ELF-1 (cell line): ENCODE results near the gene GHSR.

Source experiments
- DNase-seq: peaks from one replicate; pipeline ENCODE4 v3.0.0-alpha.2; 2016; ENCODE audit warnings: low read depth, low spot score

The GHSR gene, protein sequence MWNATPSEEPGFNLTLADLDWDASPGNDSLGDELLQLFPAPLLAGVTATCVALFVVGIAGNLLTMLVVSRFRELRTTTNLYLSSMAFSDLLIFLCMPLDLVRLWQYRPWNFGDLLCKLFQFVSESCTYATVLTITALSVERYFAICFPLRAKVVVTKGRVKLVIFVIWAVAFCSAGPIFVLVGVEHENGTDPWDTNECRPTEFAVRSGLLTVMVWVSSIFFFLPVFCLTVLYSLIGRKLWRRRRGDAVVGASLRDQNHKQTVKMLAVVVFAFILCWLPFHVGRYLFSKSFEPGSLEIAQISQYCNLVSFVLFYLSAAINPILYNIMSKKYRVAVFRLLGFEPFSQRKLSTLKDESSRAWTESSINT

DNA sequence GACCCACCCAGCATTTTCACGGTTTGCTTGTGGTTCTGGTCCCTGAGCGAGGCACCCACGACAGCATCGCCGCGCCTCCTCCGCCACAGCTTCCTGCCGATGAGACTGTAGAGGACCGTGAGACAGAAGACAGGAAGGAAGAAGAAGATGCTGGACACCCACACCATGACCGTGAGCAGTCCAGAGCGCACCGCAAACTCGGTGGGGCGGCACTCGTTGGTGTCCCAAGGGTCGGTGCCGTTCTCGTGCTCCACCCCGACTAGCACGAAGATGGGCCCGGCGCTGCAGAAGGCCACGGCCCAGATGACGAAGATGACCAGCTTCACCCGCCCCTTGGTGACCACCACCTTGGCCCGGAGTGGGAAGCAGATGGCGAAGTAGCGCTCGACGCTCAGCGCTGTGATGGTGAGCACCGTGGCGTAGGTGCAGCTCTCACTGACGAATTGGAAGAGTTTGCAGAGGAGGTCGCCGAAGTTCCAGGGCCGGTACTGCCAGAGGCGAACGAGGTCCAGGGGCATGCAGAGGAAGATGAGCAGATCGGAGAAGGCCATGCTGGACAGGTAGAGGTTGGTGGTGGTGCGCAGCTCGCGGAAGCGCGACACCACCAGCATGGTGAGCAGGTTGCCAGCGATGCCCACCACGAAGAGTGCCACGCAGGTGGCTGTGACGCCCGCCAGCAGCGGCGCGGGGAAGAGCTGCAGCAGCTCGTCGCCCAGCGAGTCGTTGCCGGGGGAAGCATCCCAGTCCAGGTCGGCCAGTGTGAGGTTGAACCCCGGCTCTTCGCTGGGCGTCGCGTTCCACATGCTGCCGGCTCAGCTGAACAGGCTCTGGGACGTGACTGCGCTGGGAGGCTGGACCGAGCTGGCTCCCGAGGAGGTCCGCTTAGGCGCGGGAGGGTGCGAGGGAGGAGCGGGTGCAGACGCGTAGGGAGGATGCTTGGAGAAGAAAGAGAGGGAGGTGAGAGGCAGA lies at the start of gene GHSR:
GHSR (minus strand) TSS at position 846 of the 969 bp plus-strand sequence; CDS start at position 803, 43 bp downstream.
- DNase-seq, result peak; percentile 8

DNA sequence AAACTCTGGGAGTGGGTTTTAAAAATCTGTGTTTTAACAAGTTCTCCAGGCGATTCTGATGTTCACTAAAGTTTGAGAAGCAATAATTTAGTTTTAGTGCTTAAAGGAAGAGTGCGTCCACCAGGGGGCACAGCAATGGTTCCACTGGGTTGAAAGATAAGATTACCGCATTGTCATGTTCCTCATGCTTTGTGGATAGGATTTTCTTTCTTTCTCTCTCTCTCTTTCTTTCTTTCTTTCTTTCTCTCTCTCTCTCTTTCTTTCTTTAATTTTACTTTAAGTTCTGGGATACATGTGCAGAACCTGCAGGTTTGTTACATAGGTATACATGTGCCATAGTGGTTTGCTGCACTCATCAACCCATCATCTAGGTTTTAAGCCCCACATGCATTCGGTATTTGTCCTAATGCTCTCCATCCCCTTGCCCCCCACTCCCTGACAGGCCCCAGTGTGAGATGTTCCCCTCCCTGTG lies 42.0 kb upstream of the GHSR start:
- peak; percentile 44 for DNase-seq

DNA sequence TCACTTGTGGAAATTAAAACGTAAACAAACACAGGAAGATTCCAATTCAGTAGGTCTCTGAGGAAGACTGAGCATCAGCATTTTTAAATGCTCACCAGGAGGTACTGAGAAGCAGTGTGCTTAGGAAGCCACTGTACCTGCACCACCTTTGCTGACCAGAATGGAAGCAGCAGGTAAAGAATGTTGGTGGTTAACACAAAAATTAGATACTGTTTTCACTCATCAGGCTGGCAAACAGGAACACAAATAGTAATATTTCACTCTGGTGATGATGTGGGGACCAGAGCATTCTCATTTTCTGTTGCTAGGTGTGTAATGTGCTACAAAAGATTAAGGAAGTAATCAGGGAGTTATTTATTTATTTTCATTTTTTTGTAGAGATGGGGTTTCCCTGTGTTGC lies 29.9 kb upstream of the GHSR start:
- DNase-seq, result no peak

DNA sequence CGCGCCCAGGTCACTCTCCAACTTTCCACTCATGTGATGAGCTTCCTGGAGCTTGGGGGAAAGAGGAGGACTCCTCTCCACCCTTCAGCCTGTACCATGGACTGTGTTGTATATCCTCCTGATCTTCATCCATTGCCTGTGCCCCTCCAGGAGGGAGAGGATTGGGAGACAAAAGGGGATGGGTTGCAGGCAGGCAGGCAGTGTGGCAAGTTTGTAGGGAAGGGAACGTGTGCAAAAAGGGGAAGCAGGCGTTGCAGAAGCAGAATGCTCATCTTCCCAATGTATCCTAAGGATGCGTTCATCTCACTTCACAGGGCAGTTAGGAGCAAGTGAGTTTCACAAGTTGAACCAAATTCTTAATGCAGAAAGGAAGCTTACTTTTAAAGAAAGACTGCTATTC lies 28.1 kb upstream of the GHSR start:
- DNase-seq, result no peak

DNA sequence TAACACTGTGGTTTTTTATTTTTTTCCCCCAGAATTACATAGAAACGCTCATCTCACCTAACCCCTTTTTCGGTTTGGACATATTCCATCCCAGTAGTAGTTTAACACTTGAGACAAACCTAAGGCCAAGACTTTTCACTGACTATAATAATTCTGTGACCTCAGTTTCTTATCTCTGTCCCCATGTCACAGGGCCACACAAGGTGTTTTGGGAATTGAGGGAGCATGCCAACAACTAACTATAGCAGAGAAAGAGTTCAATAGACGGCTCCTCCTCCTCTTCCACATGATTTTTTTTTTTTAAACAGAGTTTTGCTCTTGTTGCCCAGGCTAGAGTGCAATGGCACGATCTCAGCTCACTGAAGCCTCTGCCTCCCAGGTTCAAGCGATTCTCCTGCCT lies 27.4 kb upstream of the GHSR start:
- no peak for DNase-seq

DNA sequence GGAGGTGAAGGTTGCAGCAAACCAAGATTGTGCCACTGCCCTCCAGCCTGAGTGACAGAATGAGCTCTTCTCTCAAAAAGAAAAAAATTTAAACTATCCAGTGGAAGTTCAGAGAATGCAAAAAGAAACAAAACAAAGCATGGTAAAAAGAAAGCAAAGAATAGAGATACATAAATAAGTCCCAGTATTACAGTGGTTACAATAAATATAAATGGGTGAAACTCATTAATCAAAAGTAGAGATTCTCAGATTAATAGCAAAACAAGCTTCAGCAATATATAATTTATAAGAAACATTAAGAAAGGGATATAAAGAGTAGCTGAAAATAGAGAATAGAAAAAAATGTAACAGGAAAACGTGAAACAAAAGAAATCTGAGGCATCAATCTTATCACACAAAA lies 23.6 kb upstream of the GHSR start:
- DNase-seq, result no peak

DNA sequence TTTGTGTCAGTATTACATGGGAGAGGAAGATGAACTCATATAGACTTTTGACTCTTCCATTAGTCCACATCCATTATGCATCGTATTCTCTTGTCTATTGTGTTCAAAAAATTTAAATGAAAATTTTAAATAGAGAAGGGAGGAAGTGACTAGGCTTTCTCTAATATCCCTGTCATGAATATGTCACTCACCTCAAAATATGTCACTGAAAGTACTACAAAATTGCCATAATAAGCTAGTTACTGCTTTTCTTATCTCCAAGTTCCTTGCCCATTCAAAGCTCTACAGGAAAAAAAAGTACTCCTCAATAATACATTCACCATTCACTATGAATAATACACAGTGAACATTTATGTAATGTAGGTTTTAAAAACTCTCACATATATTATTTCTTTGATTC lies 22.3 kb upstream of the GHSR start:
- no peak for DNase-seq

DNA sequence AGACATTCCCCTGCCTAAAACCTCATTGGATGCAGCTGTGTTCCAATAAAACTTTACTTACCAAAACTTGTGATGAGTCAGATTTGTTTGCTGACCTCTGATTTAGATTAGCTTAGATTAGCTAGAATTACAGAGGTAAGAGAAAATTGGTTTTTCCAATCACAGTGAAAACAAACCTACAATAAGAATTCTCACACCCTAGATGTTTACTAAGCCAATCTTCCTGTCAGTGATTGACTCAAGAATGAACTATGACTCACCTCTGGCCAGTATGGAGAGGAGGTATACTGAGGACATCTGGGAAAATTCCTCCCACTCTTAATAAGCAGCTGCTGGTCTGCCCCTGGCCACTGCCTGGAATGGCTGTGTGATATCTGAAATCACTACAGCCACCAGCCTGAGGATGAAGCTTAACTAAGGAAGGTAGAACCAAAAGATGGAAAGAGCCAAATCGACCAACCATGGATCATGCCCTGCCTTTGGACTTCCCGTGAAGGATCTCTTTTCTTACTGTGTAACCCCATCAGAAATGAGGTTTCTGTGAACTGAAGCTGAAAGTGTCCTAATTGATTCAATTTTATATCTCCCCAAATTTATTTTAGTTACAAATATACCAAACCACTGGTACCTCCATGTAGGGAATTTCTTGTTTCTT lies 19.0 kb upstream of the GHSR start:
- DNase-seq, result peak; percentile 13

DNA sequence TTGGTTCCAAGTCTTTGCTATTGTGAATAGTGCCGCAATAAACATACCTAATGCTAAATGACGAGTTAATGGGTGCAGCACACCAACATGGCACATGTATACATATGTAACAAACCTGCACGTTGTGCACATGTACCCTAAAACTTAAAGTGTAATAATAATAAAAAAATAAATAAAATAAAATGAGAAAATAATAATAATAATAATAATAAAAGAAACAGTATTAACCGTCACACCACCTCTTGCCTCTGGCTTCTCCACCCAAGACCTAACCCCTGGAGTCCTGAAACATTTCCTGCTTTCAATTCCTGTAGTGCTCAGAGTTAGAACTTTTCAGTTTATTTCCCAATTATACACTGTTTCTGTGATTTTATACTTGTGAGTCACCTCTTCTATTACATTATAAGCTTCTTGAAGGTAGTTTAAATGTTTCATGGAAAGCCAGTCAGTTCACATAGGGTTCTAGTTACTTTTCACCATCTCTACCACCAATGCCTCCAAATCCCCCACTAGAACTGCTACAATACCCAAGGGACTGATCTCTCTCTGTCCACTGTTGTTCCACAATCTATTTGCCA lies 18.4 kb upstream of the GHSR start:
- DNase-seq, result no peak

DNA sequence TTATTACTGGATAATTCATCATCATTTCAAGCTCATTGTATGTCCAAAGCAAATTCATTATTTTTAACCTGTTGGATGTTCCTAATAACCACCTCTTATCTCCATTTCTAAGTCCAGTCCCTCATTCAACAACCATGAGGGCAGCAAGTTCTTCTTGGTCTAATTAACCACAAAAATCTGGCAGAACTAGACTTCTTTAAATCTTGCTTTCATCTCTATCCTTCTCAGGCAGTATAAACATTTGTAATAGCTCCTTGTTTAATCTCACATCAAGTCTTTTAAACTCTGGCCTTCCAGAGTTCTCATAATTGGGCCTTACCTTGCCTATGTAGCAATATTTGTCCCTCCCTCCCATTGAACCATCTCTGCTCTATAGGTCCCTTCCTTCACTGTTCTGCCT lies 17.0 kb upstream of the GHSR start:
- no peak for DNase-seq

DNA sequence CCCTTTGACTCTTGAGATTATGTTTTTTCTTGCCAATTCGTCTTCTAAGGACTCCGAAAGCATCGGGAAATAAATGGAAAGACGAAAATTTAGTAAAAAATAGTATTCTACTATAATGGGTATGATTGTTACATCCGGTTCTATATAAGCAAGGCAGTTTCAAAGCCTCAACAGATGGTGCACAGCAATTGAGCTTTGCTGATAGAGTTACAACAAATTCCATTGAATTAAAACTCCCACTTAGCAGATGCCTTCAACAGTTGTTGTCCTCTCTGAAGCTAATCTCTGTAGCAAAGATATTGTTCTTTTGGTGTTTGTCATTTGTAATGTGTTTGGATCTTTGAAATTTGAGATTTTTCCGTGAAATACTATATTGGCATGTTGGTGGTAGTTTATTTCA lies 16.1 kb upstream of the GHSR start:
- DNase-seq, result no peak

DNA sequence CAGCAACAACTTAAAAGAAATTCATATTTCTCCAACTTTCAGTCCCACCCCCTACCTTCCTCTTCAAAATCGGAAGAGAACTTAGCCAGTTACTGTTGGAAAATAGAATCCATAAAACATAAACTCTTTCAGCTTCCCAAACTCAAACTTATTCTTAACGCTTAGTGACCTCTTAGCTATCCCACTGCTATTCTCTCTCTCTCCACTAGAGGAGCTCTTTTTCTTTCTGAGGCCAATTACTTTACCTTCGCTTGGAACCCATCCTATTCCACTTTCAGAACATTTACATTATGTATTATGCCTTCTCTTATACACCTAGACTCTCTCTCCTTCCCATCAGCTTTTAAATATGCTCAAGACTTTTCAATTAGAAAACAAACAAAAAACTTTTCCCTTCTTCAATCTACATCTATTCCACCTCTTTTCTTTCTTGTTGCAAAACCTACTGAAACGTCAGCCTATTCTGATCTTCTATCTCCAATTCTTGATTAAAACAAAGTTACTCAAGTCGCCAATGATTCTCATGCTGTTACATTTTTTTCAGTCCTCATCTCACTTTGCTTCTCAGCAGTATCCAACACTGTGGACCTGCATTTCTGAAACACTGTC lies 13.4 kb upstream of the GHSR start:
- no peak for DNase-seq

DNA sequence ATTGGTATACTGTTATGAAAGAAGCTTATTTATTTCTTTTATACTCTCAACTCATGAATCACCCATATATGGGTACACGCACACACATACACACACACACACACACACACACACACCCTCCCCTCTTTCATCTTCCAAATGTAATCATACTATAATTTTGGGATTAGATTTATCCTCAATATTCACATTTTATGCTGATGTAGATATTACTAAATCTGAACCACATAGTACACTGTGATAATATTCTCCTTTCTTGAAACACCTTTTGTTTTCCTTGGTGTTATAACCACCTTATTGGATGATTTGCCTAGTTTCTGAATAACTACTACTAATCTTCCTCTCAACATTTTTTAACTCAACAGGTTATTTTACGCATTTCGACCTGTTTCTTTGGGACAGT lies 8.1 kb upstream of the GHSR start:
- no peak for DNase-seq

DNA sequence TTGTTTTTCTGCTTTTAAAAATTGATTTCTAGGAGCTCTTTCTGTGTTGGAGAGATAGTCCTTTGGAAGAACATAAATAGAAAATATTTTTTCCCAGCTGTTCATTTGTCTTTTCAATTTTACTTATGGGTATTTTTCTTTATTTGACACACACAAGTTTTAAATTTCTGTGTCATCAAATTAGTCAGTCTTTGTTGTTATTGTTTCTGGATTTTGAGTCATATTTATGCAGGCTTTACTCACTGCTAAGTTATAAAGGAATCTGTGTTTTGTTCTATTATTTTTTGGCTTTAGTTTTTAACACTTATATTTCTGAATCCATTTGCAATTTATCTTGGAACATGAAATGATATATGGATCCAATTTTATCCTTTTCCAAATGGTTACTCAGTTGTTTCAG lies 5.9 kb upstream of the GHSR start:
- no peak for DNase-seq

DNA sequence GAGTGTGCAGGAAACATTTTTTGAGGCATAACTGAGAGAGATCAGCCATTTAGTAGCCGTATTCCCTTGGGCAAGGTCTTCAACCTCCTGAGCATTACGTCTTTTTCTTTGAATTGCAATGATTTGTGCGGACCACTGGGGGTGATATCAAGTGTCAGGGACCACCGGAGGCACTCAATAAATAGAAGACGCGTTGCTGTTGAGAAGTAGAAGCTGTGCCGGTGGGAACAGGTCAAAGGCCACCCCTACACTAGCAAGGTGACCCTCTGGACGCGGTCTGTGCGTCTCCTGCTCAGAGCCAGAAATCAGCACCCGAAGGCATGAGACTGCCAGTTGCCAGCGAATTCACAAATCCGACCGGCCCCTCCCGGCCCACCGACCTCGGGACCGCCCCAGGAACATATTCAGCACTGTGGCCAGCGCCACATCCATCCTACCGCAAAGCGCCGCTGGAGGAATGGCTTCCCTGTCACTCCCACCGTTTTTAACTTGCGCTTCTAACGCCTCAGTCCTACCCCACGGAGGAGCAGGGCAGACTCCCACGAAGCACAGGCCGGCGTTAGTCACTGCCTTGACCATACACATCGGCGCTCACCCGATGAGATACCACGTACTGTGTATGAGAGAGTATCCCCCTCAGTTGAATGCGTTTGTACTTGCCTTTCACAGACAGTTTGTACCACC lies 1.4 kb upstream of the GHSR start:
- peak; percentile 82 for DNase-seq

DNA sequence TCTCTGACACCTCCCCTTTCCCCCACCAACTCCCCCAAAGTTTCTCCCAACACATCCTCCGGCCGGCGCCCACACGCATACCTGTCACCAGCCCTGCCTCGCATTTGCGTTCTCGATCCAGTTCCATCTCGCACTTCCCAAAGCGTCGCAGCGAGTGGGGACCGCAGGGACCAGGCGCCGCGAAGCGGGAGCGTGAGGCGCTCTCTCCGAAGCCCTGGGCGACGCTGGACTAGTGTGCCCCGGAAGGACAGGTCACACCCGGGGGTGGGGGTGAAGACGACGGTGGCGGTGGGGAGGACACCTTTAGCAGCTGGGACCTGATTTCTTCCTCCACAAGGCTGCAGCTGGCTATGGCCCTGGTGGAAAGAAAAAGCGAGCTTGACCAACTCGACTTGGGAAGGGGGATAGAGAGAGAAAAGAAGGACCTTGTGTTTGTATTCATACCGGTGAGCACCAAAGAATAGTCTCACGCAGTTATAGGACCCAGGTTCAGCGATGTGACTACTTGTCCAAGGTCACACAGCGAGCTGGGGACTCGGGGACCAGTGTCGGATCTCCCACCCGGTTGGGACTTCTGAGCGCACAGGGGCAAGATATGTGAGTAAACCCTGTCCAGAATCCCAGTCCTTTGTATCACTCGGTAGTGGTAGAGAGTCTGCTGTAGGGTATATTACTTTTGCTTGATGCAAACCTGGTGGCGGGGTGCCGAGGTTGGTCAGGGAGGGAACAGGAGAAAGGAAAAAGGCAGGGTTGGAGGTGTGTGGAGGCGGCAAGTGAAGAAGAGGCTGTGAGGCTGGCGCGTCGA lies 607 bp upstream of the GHSR start:
- peak; percentile 3 for DNase-seq

DNA sequence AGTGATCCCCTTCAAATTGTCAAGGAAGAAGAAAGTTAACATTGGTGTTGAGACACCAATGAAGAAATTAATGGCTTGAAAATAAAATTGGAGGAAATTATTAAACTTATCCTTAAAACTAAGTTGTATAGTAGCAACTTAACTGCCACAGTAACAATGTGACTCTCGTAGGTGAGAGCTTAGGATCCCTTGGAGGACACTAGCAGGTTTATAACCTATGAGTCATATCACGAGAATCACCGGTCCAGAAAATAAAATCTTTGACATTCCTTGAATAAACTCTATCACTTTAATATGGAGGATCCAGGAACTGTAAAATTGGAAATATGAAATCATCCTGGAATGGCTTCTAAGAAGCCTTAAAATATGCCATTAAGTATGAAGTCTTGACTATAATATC lies 2.1 kb downstream of the GHSR start:
- DNase-seq, result no peak

DNA sequence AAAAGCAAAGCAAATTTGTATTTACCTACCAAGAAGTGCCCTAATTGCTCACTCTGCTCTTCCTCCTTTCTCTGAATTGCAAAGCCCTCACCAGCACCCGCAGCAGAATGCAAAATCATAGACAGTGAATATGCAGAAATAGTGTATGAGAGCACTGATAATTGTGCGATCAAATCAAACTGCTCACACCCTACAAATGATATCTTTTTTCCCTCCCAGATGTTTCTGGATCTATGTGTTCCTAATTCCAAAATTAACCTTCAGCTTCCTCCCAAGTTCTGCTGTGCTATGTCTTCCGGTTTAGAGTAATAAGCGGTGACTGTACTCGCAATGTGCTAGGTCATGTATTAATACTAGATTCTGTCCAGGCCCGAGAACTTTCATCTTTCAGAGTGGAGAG lies 3.4 kb downstream of the GHSR start:
- DNase-seq, result no peak

DNA sequence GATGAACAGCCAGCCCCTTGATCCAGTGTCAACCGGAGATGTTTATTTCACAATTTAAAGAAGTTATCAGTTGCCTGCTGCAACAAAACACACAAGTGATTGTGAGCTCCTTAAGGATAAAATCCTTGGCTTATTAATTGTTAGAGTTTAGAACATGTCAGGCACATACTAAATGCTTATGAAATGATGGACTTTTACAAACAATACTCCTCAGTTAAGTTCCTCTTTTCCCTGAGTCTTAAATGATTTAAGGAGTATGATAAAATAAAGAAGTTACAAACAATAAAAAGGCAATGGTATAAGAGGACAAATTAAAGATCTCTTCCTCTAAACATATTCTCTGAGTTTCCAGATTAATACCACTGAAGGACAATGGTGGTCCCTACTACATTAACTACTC lies 5.7 kb downstream of the GHSR start:
- no peak for DNase-seq

DNA sequence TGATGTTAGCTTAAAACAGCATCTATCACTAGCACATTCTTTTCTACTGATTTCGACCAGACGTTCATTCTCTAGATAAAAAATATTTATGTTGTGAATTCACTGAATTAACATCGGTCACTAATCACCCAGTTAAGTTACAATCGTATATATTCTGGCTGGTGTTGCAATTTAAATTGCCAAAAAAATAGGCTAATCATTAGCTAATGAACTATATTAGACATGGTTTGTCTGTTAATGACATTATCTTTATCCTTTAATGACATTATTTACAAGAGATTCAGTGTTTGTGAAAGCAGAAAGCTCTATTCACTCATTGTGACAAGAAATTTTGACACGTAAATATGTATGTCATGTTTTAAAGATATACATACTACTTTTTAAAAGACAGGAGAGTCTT lies 6.7 kb downstream of the GHSR start:
- DNase-seq, result no peak
